MM.1S (cell line): Measurements from ENCODE around the gene SLC16A12.
A peak's percentile ranks its signal among the peaks of the same experiment; 100 is the strongest.

Experiments
- DNase-seq: peaks from one replicate; pipeline ENCODE4 v3.0.0-alpha.2; 2015
- H2AFZ ChIP-seq: fragments of 300-600 bp; sonication (generic); 2 replicates; pipeline ENCODE4 v1.6.0; 2016; ENCODE audit warnings: antibody characterized with exemption, low read length
- H3F3A ChIP-seq: fragments of 300-600 bp; sonication (generic); 2 replicates; pipeline ENCODE4 v1.6.1; 2016; ENCODE audit warnings: mild to moderate bottlenecking, antibody characterized with exemption, low read length, moderate library complexity, mixed read lengths; ENCODE audit not compliant: insufficient read depth
- H3K27ac ChIP-seq: fragments of 300-600 bp; sonication (generic); 2 replicates; pipeline ENCODE4 v1.5.1; 2016; ENCODE audit warnings: mild to moderate bottlenecking, low read length
- H3K27me3 ChIP-seq: fragments of 300-600 bp; sonication (generic); replicated peaks from 2 replicates; pipeline ENCODE4 v1.6.0; 2016; ENCODE audit warnings: low read length; ENCODE audit not compliant: insufficient read depth
- H3K36me3 ChIP-seq: fragments of 300-600 bp; sonication (generic); replicated peaks from 2 replicates; pipeline ENCODE4 v1.6.1; 2016; ENCODE audit warnings: mild to moderate bottlenecking, low read length, mixed read lengths; ENCODE audit not compliant: insufficient read depth
- H3K4me1 ChIP-seq: fragments of 300-600 bp; sonication (generic); 2 replicates; pipeline ENCODE4 v1.6.1; 2016; ENCODE audit warnings: low read length, mixed read lengths
- H3K4me2 ChIP-seq: fragments of 300-600 bp; sonication (generic); 2 replicates; pipeline ENCODE4 v1.6.0; 2016; ENCODE audit warnings: low read depth, low read length
- H3K4me3 ChIP-seq: fragments of 300-600 bp; sonication (generic); 2 replicates; pipeline ENCODE4 v1.5.1; 2016; ENCODE audit warnings: low read length, mixed read lengths
- H3K79me2 ChIP-seq: fragments of 300-600 bp; sonication (generic); 2 replicates; pipeline ENCODE4 v1.6.1; 2016; ENCODE audit warnings: mixed run types, low read length, mixed read lengths
- H3K9ac ChIP-seq: fragments of 300-600 bp; sonication (generic); 2 replicates; pipeline ENCODE4 v1.6.1; 2016; ENCODE audit warnings: low read length, mixed read lengths
- H3K9me2 ChIP-seq: fragments of 300-600 bp; sonication (generic); replicated peaks from 2 replicates; pipeline ENCODE4 v1.6.1; 2016; ENCODE audit warnings: mild to moderate bottlenecking, low read length, mixed read lengths; ENCODE audit not compliant: insufficient read depth
- H3K9me3 ChIP-seq: fragments of 300-600 bp; sonication (generic); replicated peaks from 2 replicates; pipeline ENCODE4 v1.6.1; 2016; ENCODE audit warnings: mild to moderate bottlenecking, low read length, mixed read lengths; ENCODE audit not compliant: insufficient read depth
- H4K20me1 ChIP-seq: fragments of 300-600 bp; sonication (generic); 2 replicates; pipeline ENCODE4 v1.6.1; 2016; ENCODE audit warnings: mild to moderate bottlenecking, low read length, moderate library complexity, mixed read lengths; ENCODE audit not compliant: insufficient read depth
- EZH2 ChIP-seq: fragments of 300-600 bp; sonication (generic); optimal IDR thresholded peaks from 2 replicates; pipeline ENCODE3; 2017; ENCODE audit warnings: low read depth, mild to moderate bottlenecking, antibody characterized with exemption, low read length, mixed read lengths
- EZH2phosphoT487 ChIP-seq: fragments of 300-600 bp; sonication (generic); IDR thresholded peaks from 2 replicates; pipeline ENCODE4 v1.6.1; 2018; ENCODE audit warnings: antibody characterized with exemption, low read length
- TF ChIP-seq, protein P1 (sequence below): fragments of 300-600 bp; sonication (generic); IDR thresholded peaks from 2 replicates; pipeline ENCODE4 v1.5.1; 2016; ENCODE audit warnings: antibody characterized with exemption, low read length, mixed read lengths

SLC16A12 gene

DNA sequence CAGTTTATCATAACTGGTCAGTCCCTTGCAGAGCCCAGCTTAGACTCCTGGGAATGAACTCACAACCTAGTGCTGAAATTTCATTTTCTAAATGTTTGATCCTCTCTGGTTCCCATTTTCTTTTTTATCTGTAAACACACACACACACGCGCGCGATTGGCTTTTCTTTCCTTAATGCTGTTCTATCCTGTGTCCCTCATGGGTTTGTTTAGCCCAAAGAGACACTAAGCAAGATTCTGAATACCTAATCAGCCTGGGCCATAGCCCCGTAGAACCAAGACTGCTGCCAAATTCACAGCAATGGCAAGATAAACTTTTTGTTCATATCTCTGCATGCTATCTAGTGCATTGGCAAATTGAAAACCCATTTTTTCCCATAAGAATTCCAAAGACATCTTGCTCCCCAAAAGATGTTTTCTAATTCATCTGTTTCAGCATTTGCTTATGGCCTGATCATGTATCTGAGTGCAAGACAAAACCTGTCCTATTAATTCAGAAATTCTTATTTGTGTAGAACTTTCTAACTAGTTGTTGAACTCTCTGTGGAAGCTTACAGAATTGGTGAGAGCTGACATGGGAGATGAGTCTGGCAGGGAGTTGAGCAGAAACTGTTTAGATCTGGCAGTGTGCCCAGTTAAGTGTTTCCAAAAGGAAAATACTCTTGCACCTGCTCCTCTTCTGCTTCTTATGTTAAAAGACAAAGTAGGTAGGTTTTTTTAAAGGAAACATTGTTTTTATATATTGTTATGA lies 144.7 kb downstream of the SLC16A12 start:
- H3K4me2 ChIP-seq = peak overlapping the region; percentile 4; the same call in 1 of the 2 replicates
- H3K9me2 ChIP-seq = no peaks in the 10 kb centered on the region
- no peaks in the 10 kb centered on the region for H3K27me3 ChIP-seq
- TF ChIP-seq EZH2 (no peak), EZH2phosphoT487 (no peak)
- TF ChIP-seq, protein P1, sequence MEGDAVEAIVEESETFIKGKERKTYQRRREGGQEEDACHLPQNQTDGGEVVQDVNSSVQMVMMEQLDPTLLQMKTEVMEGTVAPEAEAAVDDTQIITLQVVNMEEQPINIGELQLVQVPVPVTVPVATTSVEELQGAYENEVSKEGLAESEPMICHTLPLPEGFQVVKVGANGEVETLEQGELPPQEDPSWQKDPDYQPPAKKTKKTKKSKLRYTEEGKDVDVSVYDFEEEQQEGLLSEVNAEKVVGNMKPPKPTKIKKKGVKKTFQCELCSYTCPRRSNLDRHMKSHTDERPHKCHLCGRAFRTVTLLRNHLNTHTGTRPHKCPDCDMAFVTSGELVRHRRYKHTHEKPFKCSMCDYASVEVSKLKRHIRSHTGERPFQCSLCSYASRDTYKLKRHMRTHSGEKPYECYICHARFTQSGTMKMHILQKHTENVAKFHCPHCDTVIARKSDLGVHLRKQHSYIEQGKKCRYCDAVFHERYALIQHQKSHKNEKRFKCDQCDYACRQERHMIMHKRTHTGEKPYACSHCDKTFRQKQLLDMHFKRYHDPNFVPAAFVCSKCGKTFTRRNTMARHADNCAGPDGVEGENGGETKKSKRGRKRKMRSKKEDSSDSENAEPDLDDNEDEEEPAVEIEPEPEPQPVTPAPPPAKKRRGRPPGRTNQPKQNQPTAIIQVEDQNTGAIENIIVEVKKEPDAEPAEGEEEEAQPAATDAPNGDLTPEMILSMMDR = no peak
- no peaks in the 10 kb centered on the region for H3K36me3 ChIP-seq
- no peaks in the 10 kb centered on the region for H4K20me1 ChIP-seq
- no peaks in the 10 kb centered on the region for H3K79me2 ChIP-seq
- H3K9ac ChIP-seq = no peak overlapping the region
- no peak overlapping the region for H3K27ac ChIP-seq
- H2AFZ ChIP-seq = no peak overlapping the region
- H3K9me3 ChIP-seq = no peaks in the 10 kb centered on the region
- peaks cover 23% of the 10 kb centered on the region for H3K4me1 ChIP-seq
- peak; percentile 20 for DNase-seq
- H3K4me3 ChIP-seq = no peak overlapping the region
- peaks cover 28% of the 10 kb centered on the region for H3F3A ChIP-seq

DNA sequence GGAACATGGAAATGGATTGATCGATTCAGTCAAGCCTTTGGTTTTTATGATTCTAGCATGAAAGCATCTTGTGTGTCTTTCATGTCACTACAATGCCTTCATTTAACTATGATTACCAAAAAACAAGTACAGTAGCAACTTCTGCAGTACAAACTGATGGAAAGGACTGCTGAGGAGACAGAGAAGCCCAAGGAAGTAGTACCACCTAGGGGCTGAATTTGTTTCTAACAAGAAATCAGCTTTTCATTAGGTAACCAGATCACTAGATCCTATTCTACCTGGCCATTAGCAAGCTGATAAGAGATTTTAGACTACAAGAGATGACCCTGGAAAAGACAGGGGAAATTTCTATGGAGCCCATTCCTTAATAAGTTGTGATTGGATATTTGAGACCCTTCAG lies 146.1 kb downstream of the SLC16A12 start:
- H3K9me3 ChIP-seq = no peaks in the 10 kb centered on the region
- H3K4me2 ChIP-seq = no peak overlapping the region
- H3K9me2 ChIP-seq = no peaks in the 10 kb centered on the region
- H3K27me3 ChIP-seq = no peaks in the 10 kb centered on the region
- no peak overlapping the region for H3K4me3 ChIP-seq
- peaks cover 28% of the 10 kb centered on the region for H3F3A ChIP-seq
- no peak for TF ChIP-seq EZH2phosphoT487
- TF ChIP-seq, protein P1 = peak; percentile 39
- H3K9ac ChIP-seq = no peak overlapping the region
- peaks cover 23% of the 10 kb centered on the region for H3K4me1 ChIP-seq
- H4K20me1 ChIP-seq = no peaks in the 10 kb centered on the region
- no peaks in the 10 kb centered on the region for H3K79me2 ChIP-seq
- peak; percentile 56 for DNase-seq
- no peak overlapping the region for H3K27ac ChIP-seq
- H3K36me3 ChIP-seq = no peaks in the 10 kb centered on the region
- H2AFZ ChIP-seq = no peak overlapping the region

DNA sequence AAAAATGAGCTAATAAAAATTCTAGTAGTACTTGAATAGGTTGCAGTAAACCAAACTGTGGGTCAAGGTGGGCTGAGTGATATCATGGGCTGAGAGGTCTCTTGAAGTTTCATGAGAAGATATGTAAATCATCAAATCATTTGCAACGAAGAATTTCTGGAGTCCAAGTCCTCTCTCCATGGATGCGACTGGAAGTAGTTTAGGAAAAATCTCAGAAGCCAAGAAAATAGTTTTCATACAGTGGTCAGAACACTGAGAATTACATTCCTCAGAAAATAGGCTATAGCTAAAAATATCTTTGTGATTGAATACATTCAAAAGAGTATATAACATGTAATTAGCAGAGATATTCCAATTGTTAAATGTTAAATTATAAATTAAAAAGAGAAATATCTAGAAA lies 146.6 kb downstream of the SLC16A12 start:
- H2AFZ ChIP-seq = no peak overlapping the region

More for the DNA sequence above, 146.6 kb downstream of the SLC16A12 start:
- Histone ChIP-seq H3K9me3 (no peaks in the 10 kb centered on the region), H3K4me3 (no peak overlapping the region), H3K27me3 (no peaks in the 10 kb centered on the region), H3K4me2 (no peak overlapping the region), H3F3A (peaks cover 28% of the 10 kb centered on the region), H4K20me1 (no peaks in the 10 kb centered on the region), H3K4me1 (peaks cover 19% of the 10 kb centered on the region), H3K36me3 (no peaks in the 10 kb centered on the region), H3K9me2 (no peaks in the 10 kb centered on the region), H3K27ac (no peak overlapping the region), H3K9ac (no peak overlapping the region), H3K79me2 (no peaks in the 10 kb centered on the region)
- TF ChIP-seq, protein P1 = no peak
- TF ChIP-seq EZH2phosphoT487 = no peak
- no peak for TF ChIP-seq EZH2
- DNase-seq = no peak
